ENCODE measurements around the gene PBXIP1. TPM values are rescaled to one million over a fixed set of nuclear protein-coding genes. Genes with fewer than 3 reads are reported as not detected.

The PBXIP1 gene
- total and polyA plus RNA-seq, 2 experiments from 2014 or later: 53.0 to 61.0 TPM

DNA sequence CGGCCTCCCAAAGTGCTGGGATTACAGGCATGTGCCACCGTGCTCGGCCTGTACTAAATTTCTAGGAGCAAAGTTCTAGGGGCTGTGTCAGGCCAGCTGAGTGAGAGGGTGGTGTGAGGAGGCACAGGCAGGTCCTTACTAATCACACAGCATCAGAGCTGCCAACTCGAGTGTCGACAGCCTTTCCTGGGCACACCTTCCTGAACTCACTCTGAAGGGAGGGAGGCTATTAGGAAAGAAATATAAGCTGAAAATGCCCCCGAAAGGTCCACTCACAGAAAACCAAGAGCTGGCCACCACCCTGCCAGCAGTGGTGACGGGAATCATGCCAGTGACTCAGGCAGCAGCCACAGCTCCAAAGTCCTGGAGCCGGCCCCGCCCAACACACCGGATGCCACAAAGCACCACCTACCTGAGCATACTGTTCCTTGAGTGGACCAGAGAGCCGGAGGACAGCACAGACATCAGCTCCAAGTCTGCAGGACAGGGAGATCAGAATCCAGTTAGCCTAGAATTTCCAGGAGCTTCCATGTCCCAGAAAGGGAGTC, 23.9 kb downstream of the PBXIP1 start:
- no peaks in the 10 kb centered on the region for H4K20me1 ChIP-seq (ENCODE audit: insufficient read depth, poor library complexity, severe bottlenecking)
- no peak for TF ChIP-seq EZH2phosphoT487 (IDR thresholded peaks at IDR 0.05; ENCODE audit: low read depth, severe bottlenecking, unreplicated experiment)
- TF ChIP-seq EZH2 (IDR thresholded peaks at IDR 0.05; ENCODE audit: borderline replicate concordance): no peak
- TF ChIP-seq, protein P1, sequence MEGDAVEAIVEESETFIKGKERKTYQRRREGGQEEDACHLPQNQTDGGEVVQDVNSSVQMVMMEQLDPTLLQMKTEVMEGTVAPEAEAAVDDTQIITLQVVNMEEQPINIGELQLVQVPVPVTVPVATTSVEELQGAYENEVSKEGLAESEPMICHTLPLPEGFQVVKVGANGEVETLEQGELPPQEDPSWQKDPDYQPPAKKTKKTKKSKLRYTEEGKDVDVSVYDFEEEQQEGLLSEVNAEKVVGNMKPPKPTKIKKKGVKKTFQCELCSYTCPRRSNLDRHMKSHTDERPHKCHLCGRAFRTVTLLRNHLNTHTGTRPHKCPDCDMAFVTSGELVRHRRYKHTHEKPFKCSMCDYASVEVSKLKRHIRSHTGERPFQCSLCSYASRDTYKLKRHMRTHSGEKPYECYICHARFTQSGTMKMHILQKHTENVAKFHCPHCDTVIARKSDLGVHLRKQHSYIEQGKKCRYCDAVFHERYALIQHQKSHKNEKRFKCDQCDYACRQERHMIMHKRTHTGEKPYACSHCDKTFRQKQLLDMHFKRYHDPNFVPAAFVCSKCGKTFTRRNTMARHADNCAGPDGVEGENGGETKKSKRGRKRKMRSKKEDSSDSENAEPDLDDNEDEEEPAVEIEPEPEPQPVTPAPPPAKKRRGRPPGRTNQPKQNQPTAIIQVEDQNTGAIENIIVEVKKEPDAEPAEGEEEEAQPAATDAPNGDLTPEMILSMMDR (IDR thresholded peaks at IDR 0.05; ENCODE audit: poor library complexity): no peak
- H3K27me3 ChIP-seq: no peaks in the 10 kb centered on the region
- 80% methylated on average over 11 of the region's 11 CpGs for WGBS (ENCODE audit: low lambda C conversion rate, missing lambda C conversion rate)
- H3K9me3 ChIP-seq (ENCODE audit: low read depth): no peaks in the 10 kb centered on the region
- H3K27ac ChIP-seq: peak overlapping the region; percentile 89
- DNase-seq (ENCODE audit: low spot score): peak; percentile 85
- H3K4me2 ChIP-seq: peak overlapping the region; percentile 15
- peaks cover 8% of the 10 kb centered on the region for H3K4me1 ChIP-seq (ENCODE audit: insufficient read depth)
- H3K79me2 ChIP-seq: peaks cover 9% of the 10 kb centered on the region
- H3K9me2 ChIP-seq (replicated peaks; ENCODE audit: insufficient read depth): no peaks in the 10 kb centered on the region
- no peak overlapping the region for H2AFZ ChIP-seq
- no peak overlapping the region for H3K4me3 ChIP-seq
- H3K36me3 ChIP-seq (replicated peaks; ENCODE audit: insufficient read depth, low read depth): no peaks in the 10 kb centered on the region

GRCh38 chr1:154926201-154926600, 29.7 kb downstream of the PBXIP1 start:
- H3K4me3 ChIP-seq: no peak overlapping the region
- no peaks in the 10 kb centered on the region for H3K9me2 ChIP-seq (replicated peaks; ENCODE audit: insufficient read depth)
- TF ChIP-seq EZH2phosphoT487 (IDR thresholded peaks at IDR 0.05; ENCODE audit: low read depth, severe bottlenecking, unreplicated experiment) (no peak), EZH2 (IDR thresholded peaks at IDR 0.05; ENCODE audit: borderline replicate concordance) (no peak)
- TF ChIP-seq, protein P1 (IDR thresholded peaks at IDR 0.05; ENCODE audit: poor library complexity): no peak
- no peak for DNase-seq (ENCODE audit: low spot score)
- H4K20me1 ChIP-seq (ENCODE audit: insufficient read depth, poor library complexity, severe bottlenecking): no peaks in the 10 kb centered on the region
- 97% methylated on average over 13 of the region's 13 CpGs for WGBS (ENCODE audit: low lambda C conversion rate, missing lambda C conversion rate)
- H3K36me3 ChIP-seq (replicated peaks; ENCODE audit: insufficient read depth, low read depth): no peaks in the 10 kb centered on the region
- H3K79me2 ChIP-seq: no peaks in the 10 kb centered on the region
- no peak overlapping the region for H2AFZ ChIP-seq
- no peaks in the 10 kb centered on the region for H3K27me3 ChIP-seq
- H3K9me3 ChIP-seq (ENCODE audit: low read depth): no peaks in the 10 kb centered on the region
- no peak overlapping the region for H3K27ac ChIP-seq
- no peaks in the 10 kb centered on the region for H3K4me1 ChIP-seq (ENCODE audit: insufficient read depth)
- no peak overlapping the region for H3K4me2 ChIP-seq

DNA sequence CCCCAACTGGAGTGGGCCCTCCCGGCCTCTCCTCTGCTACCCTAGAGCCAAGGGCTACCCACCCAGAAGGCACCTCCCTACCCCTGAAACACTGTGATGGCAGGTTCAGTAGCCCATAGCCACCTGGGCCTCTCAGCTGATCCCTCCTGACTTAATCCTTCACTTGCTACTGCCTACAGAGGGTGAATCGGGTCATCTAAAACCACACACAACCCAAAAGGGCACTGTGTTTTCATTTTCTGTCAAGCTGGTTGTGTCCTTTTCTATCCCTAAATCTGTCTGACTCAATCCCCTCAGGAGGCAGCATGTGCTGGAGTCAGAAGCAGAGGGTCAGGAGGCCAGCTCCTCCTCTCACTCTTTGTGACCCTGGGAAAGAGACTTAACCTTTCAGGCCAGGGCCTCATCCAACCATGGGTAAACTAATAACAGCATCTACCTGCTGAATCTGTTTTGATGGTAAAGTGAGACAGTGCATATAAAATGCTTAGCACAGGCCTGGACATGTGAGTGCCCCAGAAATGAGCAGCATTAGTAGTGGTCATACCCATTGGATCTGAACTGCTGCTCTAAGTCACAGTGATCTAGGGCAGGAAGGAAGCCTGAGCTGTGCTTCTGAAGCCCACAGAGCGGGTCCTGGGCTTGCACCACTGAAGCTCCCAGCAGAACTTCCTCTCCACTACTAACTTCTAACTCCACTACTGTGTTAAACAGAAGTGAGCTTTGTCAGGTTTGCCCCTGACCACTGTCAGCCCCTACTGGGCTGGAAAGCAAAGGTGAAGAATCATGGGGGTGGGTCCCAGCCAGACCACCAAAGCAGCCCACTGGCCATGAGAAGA, 30.3 kb downstream of the PBXIP1 start:
- H4K20me1 ChIP-seq (ENCODE audit: insufficient read depth, poor library complexity, severe bottlenecking): no peaks in the 10 kb centered on the region

More for the DNA sequence above, 30.3 kb downstream of the PBXIP1 start:
- DNase-seq (ENCODE audit: low spot score): no peak
- no peaks in the 10 kb centered on the region for H3K4me1 ChIP-seq (ENCODE audit: insufficient read depth)
- no peak overlapping the region for H3K4me3 ChIP-seq
- 100% methylated on average over 3 of the region's 3 CpGs for WGBS (ENCODE audit: low lambda C conversion rate, missing lambda C conversion rate)
- H3K79me2 ChIP-seq: no peaks in the 10 kb centered on the region
- no peaks in the 10 kb centered on the region for H3K9me3 ChIP-seq (ENCODE audit: low read depth)
- H3K27me3 ChIP-seq: no peaks in the 10 kb centered on the region
- TF ChIP-seq EZH2 (IDR thresholded peaks at IDR 0.05; ENCODE audit: borderline replicate concordance) (no peak), EZH2phosphoT487 (IDR thresholded peaks at IDR 0.05; ENCODE audit: low read depth, severe bottlenecking, unreplicated experiment) (no peak)
- TF ChIP-seq, protein P1 (IDR thresholded peaks at IDR 0.05; ENCODE audit: poor library complexity): no peak
- no peak overlapping the region for H3K27ac ChIP-seq
- H3K4me2 ChIP-seq: no peak overlapping the region
- no peaks in the 10 kb centered on the region for H3K36me3 ChIP-seq (replicated peaks; ENCODE audit: insufficient read depth, low read depth)
- no peak overlapping the region for H2AFZ ChIP-seq
- H3K9me2 ChIP-seq (replicated peaks; ENCODE audit: insufficient read depth): no peaks in the 10 kb centered on the region

All from hepatocyte (in vitro differentiated cells).